ENCODE data around the gene CTH.
A peak's percentile ranks its signal among the peaks of the same experiment; 100 is the strongest.

CTH gene

GRCh38 chr1:70487910-70488665, 77.0 kb downstream of the CTH start:
- Histone ChIP-seq H3K4me3 (ENCODE audit: low read length) (no peak overlapping the region), H4K20me1 (ENCODE audit: insufficient read depth, low read length) (no peaks in the 10 kb centered on the region), H3K36me3 (replicated peaks; ENCODE audit: insufficient read depth, low read length) (no peaks in the 10 kb centered on the region), H3K9me2 (replicated peaks; ENCODE audit: insufficient read depth, low read length) (no peaks in the 10 kb centered on the region), H3K27ac (ENCODE audit: low read length) (no peak overlapping the region), H3F3A (ENCODE audit: insufficient read depth, low read length) (no peaks in the 10 kb centered on the region), H3K4me2 (ENCODE audit: low read depth, low read length) (no peak overlapping the region), H3K4me1 (ENCODE audit: low read length) (no peaks in the 10 kb centered on the region), H3K79me2 (ENCODE audit: low read length) (no peaks in the 10 kb centered on the region), H3K9ac (ENCODE audit: low read length) (no peak overlapping the region), H3K9me3 (replicated peaks; ENCODE audit: insufficient read depth, low read length) (no peaks in the 10 kb centered on the region), H2AFZ (ENCODE audit: low read length) (no peak overlapping the region), H3K27me3 (replicated peaks; ENCODE audit: insufficient read depth, low read length) (no peaks in the 10 kb centered on the region)
- peak; percentile 34 for DNase-seq
- TF ChIP-seq EZH2 (optimal IDR thresholded peaks at IDR 0.05; ENCODE audit: low read depth, low read length) (no peak), CTCF (IDR thresholded peaks at IDR 0.05; ENCODE audit: low read length) (peak; percentile 53), EZH2phosphoT487 (IDR thresholded peaks at IDR 0.05; ENCODE audit: low read length) (no peak)

All from MM.1S (cell line).